ENCODE results near the gene ATP6V0A1. TPM values are rescaled to one million over a fixed set of nuclear protein-coding genes. Genes with fewer than 3 reads are reported as not detected.
A peak's percentile ranks its signal among the peaks of the same experiment; 100 is the strongest.
"Not testable (repeated sequence)": the region's sequence is repeated elsewhere in the genome, so short reads cannot be mapped to it uniquely, and the experiment has no call there.

ATP6V0A1 gene
- total and polyA plus RNA-seq, 5 donors from 2014 or later: 13.8 to 28.1 (median 16.2) TPM

GRCh38 chr17:42414704-42415409 is 43.8 kb upstream of the ATP6V0A1 start:
- Histone ChIP-seq H3K9me3 (ENCODE audit: control insufficient read depth in 2 of 2, low read length in 2 of 2) (no peaks in the 10 kb centered on the region), H3K27ac (ENCODE audit: insufficient read depth, low read length, poor library complexity, severe bottlenecking) (no peak overlapping the region), H3K4me3 (ENCODE audit: low read depth, low read length) (peak overlapping the region; percentile 38), H3K27me3 (ENCODE audit: control insufficient read depth, insufficient read depth, low read length) (no peaks in the 10 kb centered on the region), H3K4me1 (ENCODE audit: control insufficient read depth, insufficient read depth, low read length, poor library complexity, severe bottlenecking) (peaks cover 14% of the 10 kb centered on the region), H3K36me3 (ENCODE audit: control insufficient read depth, insufficient read depth, low read length) (no peaks in the 10 kb centered on the region)
- Mint-ChIP-seq H3K36me3 (no peaks in the 10 kb centered on the region), H3K4me3 (peak overlapping the region; percentile 39 to 76 (median 64)), H3K9me3 (no peaks in the 10 kb centered on the region), H3K4me1 (peaks cover 0 to 26% (median 13%) of the 10 kb centered on the region in 4 donors), H3K27ac (peak overlapping the region; percentile 8 to 91 (median 83)), H3K27me3 (peaks cover 10% of the 10 kb centered on the region)
- ATAC-seq (ENCODE audit: low read depth in 2 of 2): peak; percentile 85 to 88
- DNase-seq: peak in 2 of 3 donors; percentile 40 to 82

DNA sequence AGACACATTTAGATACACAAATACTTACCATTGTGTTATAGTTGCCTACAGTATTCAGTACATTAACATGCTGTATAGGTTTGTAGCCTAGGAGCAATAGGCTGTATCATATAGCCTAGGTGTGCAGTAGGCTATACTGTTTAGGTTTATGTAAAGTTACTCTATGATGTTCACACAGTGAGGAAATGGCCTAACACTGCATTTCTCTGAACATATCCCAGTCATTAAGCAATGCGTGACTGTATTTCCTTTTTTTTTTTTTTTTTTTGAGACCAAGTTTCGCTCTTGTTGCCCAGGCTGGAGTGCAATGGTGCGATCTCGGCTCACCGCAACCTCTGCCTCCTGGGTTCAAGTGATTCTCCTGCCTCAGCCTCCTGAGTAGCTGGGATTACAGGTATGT is 40.7 kb upstream of the ATP6V0A1 start:
- not testable (repeated sequence) for H3K4me3 ChIP-seq (ENCODE audit: low read depth, low read length); H3K27me3 ChIP-seq (ENCODE audit: control insufficient read depth, insufficient read depth, low read length); DNase-seq; ATAC-seq (ENCODE audit: low read depth in 2 of 2); H3K27ac ChIP-seq (ENCODE audit: insufficient read depth, low read length, poor library complexity, severe bottlenecking); H3K27ac Mint-ChIP-seq; H3K36me3 Mint-ChIP-seq; H3K9me3 ChIP-seq (ENCODE audit: control insufficient read depth in 2 of 2, low read length in 2 of 2); H3K9me3 Mint-ChIP-seq; H3K36me3 ChIP-seq (ENCODE audit: control insufficient read depth, insufficient read depth, low read length)
- Mint-ChIP-seq H3K4me1 (peaks cover 0 to 38% (median 24%) of the 10 kb centered on the region in 4 donors), H3K4me3 (peak overlapping the region in 1 of 4 donors; percentile 86), H3K27me3 (peaks cover 30% of the 10 kb centered on the region)
- H3K4me1 ChIP-seq (ENCODE audit: control insufficient read depth, insufficient read depth, low read length, poor library complexity, severe bottlenecking): peaks cover 27% of the 10 kb centered on the region

GRCh38 chr17:42421136-42421506 is 37.6 kb upstream of the ATP6V0A1 start:
- H3K4me1 Mint-ChIP-seq: peaks cover 0 to 24% (median 14%) of the 10 kb centered on the region in 4 donors
- Histone ChIP-seq H3K36me3 (ENCODE audit: control insufficient read depth, insufficient read depth, low read length) (no peaks in the 10 kb centered on the region), H3K9me3 (ENCODE audit: control insufficient read depth in 2 of 2, low read length in 2 of 2) (no peaks in the 10 kb centered on the region), H3K4me3 (ENCODE audit: low read depth, low read length) (no peak overlapping the region), H3K27ac (ENCODE audit: insufficient read depth, low read length, poor library complexity, severe bottlenecking) (no peak overlapping the region), H3K4me1 (ENCODE audit: control insufficient read depth, insufficient read depth, low read length, poor library complexity, severe bottlenecking) (peaks cover 19% of the 10 kb centered on the region), H3K27me3 (ENCODE audit: control insufficient read depth, insufficient read depth, low read length) (peaks cover 8% of the 10 kb centered on the region)
- no peak for DNase-seq
- H3K36me3 Mint-ChIP-seq: no peaks in the 10 kb centered on the region
- H3K9me3 Mint-ChIP-seq: no peaks in the 10 kb centered on the region
- H3K27ac Mint-ChIP-seq: no peak overlapping the region
- H3K27me3 Mint-ChIP-seq: peaks cover 58% of the 10 kb centered on the region
- H3K4me3 Mint-ChIP-seq: peak overlapping the region; percentile 66 to 89 (median 76)
- ATAC-seq (ENCODE audit: low read depth in 2 of 2): no peak

DNA sequence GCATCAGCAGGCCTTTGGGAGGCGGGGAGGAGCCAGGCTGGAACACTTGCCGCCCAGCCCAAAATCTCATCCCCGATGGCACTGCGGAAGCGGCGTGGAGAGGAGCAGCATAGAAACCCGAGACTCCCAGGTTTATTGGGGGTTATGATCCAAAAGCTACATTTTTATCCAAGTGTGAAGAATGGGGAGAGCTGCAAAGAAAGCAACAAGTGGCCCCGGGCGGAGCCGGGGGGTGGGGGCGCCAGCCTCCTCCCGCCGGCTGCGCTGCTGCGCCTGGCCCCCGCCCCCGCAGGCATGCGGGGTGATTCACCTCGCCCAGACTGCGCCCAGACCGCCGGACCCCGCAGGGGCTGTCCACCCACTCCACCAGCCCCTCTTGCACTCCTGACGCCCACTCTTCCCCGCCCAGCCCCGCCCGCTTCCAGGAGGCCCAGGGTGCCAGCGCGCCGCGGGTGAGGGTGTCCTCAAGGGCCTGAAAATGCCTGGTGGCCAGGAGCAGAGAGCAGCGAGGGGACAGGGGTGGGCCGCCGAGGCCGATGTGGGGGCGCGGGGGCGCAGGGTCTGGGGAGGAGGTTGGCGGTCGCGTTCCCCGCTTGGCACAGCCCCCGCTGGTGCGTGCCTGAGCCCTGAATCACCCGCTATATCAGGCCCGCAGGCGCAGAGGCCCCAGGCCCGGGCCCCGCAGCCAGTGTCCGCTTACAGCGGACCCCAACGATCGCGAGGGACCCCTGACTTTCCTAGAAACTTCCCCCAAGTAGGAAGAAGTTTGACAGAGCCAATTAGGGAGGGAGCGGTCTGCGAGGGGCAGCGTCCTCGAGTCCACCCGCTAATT is 37.0 kb upstream of the ATP6V0A1 start:
- H3K27me3 ChIP-seq (ENCODE audit: control insufficient read depth, insufficient read depth, low read length): peaks cover 8% of the 10 kb centered on the region
- no peak overlapping the region for H3K27ac ChIP-seq (ENCODE audit: insufficient read depth, low read length, poor library complexity, severe bottlenecking)
- H3K4me1 Mint-ChIP-seq: peaks cover 0 to 24% (median 12%) of the 10 kb centered on the region in 4 donors
- no peaks in the 10 kb centered on the region for H3K36me3 Mint-ChIP-seq
- H3K9me3 ChIP-seq (ENCODE audit: control insufficient read depth in 2 of 2, low read length in 2 of 2): no peaks in the 10 kb centered on the region
- no peaks in the 10 kb centered on the region for H3K36me3 ChIP-seq (ENCODE audit: control insufficient read depth, insufficient read depth, low read length)
- H3K27ac Mint-ChIP-seq: no peak overlapping the region
- peak overlapping the region; percentile 67 to 89 (median 76) for H3K4me3 Mint-ChIP-seq
- DNase-seq (no peak), ATAC-seq (ENCODE audit: low read depth in 2 of 2) (no peak)
- peaks cover 62% of the 10 kb centered on the region for H3K27me3 Mint-ChIP-seq
- no peaks in the 10 kb centered on the region for H3K9me3 Mint-ChIP-seq
- H3K4me3 ChIP-seq (ENCODE audit: low read depth, low read length): no peak overlapping the region
- peaks cover 19% of the 10 kb centered on the region for H3K4me1 ChIP-seq (ENCODE audit: control insufficient read depth, insufficient read depth, low read length, poor library complexity, severe bottlenecking)

DNA sequence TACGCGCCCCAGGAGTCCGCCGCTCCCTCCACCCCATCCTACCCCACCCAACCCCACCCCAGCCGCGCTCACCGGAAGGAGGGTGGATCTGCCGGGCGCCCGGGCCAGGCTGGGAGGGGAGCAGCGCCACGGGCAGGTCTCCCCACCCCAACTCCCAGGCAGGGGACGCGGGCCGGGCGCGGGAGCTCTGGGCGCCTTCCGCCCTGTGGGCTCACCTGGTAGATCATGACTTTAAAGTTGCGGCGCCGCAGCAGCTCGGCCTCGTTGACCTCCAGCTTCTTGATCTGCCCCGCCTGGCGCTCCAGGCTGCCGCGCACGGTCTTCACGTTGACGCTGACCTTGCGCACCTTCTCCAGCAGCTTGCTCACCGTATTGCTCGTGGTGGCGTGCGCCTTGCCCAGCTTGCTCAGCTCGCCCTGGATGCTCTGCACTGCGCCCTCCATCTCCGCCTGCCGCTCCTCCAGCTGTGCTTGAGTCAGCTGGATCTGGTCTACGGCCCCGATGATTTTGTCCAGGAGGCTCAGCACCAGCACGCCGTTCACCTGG is 36.2 kb upstream of the ATP6V0A1 start:
- peaks cover 8% of the 10 kb centered on the region for H3K27me3 ChIP-seq (ENCODE audit: control insufficient read depth, insufficient read depth, low read length)
- no peaks in the 10 kb centered on the region for H3K36me3 ChIP-seq (ENCODE audit: control insufficient read depth, insufficient read depth, low read length)
- Mint-ChIP-seq H3K4me3 (peak overlapping the region; percentile 80 to 87 (median 86)), H3K27ac (peak overlapping the region in 2 of 3 donors; percentile 75 to 77), H3K4me1 (peaks cover 0 to 24% (median 12%) of the 10 kb centered on the region in 4 donors), H3K9me3 (no peaks in the 10 kb centered on the region), H3K36me3 (no peaks in the 10 kb centered on the region), H3K27me3 (peaks cover 66% of the 10 kb centered on the region)
- ATAC-seq (ENCODE audit: low read depth in 2 of 2) (peak; percentile 39 to 64), DNase-seq (peak in 1 of 3 donors; percentile 44)
- no peaks in the 10 kb centered on the region for H3K9me3 ChIP-seq (ENCODE audit: control insufficient read depth in 2 of 2, low read length in 2 of 2)
- H3K27ac ChIP-seq (ENCODE audit: insufficient read depth, low read length, poor library complexity, severe bottlenecking): no peak overlapping the region
- H3K4me3 ChIP-seq (ENCODE audit: low read depth, low read length): no peak overlapping the region
- peaks cover 19% of the 10 kb centered on the region for H3K4me1 ChIP-seq (ENCODE audit: control insufficient read depth, insufficient read depth, low read length, poor library complexity, severe bottlenecking)

- no peaks in the 10 kb centered on the region for H3K36me3 Mint-ChIP-seq
Observed at GRCh38 chr17:42422958-42423712, 35.5 kb upstream of the ATP6V0A1 start, which contains the start of gene CAVIN1. CAVIN1 (minus strand) TSS chr17:42423256; CDS start chr17:42423097, 159 bp downstream.

DNA sequence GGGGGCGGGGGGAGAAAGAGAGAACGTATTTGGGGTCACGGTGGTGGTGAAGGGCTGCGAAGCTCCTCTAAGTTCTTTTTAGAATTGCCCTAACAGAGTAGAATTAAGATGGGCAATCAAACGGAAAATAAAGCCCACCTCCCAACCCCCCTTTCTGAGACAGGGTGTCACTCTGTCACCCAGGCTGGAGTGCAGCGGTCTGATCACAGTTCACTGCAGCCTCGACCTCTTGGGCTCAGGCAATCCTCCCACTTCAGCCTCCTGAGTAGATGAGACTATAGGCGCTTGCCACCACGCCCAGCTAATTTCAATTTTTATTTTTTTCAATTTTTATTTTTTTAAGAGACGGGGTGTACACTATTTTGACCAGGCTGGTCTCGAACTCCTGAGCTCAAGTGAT is 34.9 kb upstream of the ATP6V0A1 start:
- no peak overlapping the region for H3K27ac Mint-ChIP-seq

More at GRCh38 chr17:42422958-42423712, 35.5 kb upstream of the ATP6V0A1 start, which contains the start of gene CAVIN1:
- H3K4me1 ChIP-seq (ENCODE audit: control insufficient read depth, insufficient read depth, low read length, poor library complexity, severe bottlenecking): peaks cover 19% of the 10 kb centered on the region
- Mint-ChIP-seq H3K27ac (peak within 1 kb of the TSS in 2 of 3 donors; percentile 75 to 77), H3K27me3 (peaks cover 71% of the 10 kb centered on the region), H3K4me1 (peaks cover 0 to 24% (median 12%) of the 10 kb centered on the region in 4 donors), H3K4me3 (peak within 1 kb of the TSS; percentile 80 to 87 (median 86)), H3K9me3 (no peaks in the 10 kb centered on the region)
- no peak within 1 kb of the TSS for H3K27ac ChIP-seq (ENCODE audit: insufficient read depth, low read length, poor library complexity, severe bottlenecking)
- DNase-seq (no peak), ATAC-seq (ENCODE audit: low read depth in 2 of 2) (peak in 1 of 2 donors; percentile 16)
- H3K4me3 ChIP-seq (ENCODE audit: low read depth, low read length): no peak within 1 kb of the TSS
- no peaks in the 10 kb centered on the region for H3K9me3 ChIP-seq (ENCODE audit: control insufficient read depth in 2 of 2, low read length in 2 of 2)
- no peaks in the 10 kb centered on the region for H3K36me3 ChIP-seq (ENCODE audit: control insufficient read depth, insufficient read depth, low read length)
- peaks cover 8% of the 10 kb centered on the region for H3K27me3 ChIP-seq (ENCODE audit: control insufficient read depth, insufficient read depth, low read length)

More for the DNA sequence above, 34.9 kb upstream of the ATP6V0A1 start:
- Histone ChIP-seq H3K27me3 (ENCODE audit: control insufficient read depth, insufficient read depth, low read length) (peaks cover 8% of the 10 kb centered on the region), H3K9me3 (ENCODE audit: control insufficient read depth in 2 of 2, low read length in 2 of 2) (no peaks in the 10 kb centered on the region), H3K27ac (ENCODE audit: insufficient read depth, low read length, poor library complexity, severe bottlenecking) (no peak overlapping the region), H3K4me1 (ENCODE audit: control insufficient read depth, insufficient read depth, low read length, poor library complexity, severe bottlenecking) (peaks cover 19% of the 10 kb centered on the region), H3K4me3 (ENCODE audit: low read depth, low read length) (no peak overlapping the region), H3K36me3 (ENCODE audit: control insufficient read depth, insufficient read depth, low read length) (no peaks in the 10 kb centered on the region)
- Mint-ChIP-seq H3K4me3 (peak overlapping the region in 2 of 4 donors; percentile 68 to 87), H3K36me3 (no peaks in the 10 kb centered on the region), H3K27me3 (peaks cover 77% of the 10 kb centered on the region), H3K9me3 (no peaks in the 10 kb centered on the region), H3K4me1 (peaks cover 0 to 30% (median 12%) of the 10 kb centered on the region in 4 donors)
- ATAC-seq (ENCODE audit: low read depth in 2 of 2) (no peak), DNase-seq (no peak)

Data from CD4-positive, CD25-positive, alpha-beta regulatory T cell (primary cell).